Ovary (tissue), 9 donors: Measurements from ENCODE around the gene ORC3. TPM values are rescaled to one million over a fixed set of nuclear protein-coding genes. Genes with fewer than 3 reads are reported as not detected.

Experiments
- DNase-seq, 5 donors: peaks; one replicate each; pipeline ENCODE4 v3.0.0-alpha.2; 2019 to 2020
- H3K27ac ChIP-seq, 2 donors: fragments of 200-600 bp; one replicate each; pipeline versions ENCODE4 v1.5.1 to v1.8.0; 2019 to 2022
- H3K27me3 ChIP-seq: fragments of 200-600 bp; one replicate; pipeline ENCODE4 v1.8.0; 2022
- H3K36me3 ChIP-seq: fragments of 200-600 bp; sonication (generic); one replicate; pipeline ENCODE4 v1.5.1; 2019
- H3K4me1 ChIP-seq: one replicate; pipeline ENCODE4 v1.8.1; 2013; ENCODE audit warnings: mild to moderate bottlenecking, moderate library complexity; ENCODE audit not compliant: insufficient read depth
- H3K4me3 ChIP-seq: fragments of 200-600 bp; sonication (generic); one replicate; pipeline ENCODE4 v1.5.1; 2017
- H3K9me3 ChIP-seq, 2 donors: fragments of 200-600 bp in 1 of 2; sonication (generic) in 1 of 2; one replicate each; pipeline versions ENCODE4 v1.5.1 to v1.8.1; 2013 to 2019; ENCODE audit warnings: mild to moderate bottlenecking in 1 of 2, moderate library complexity in 1 of 2
- EP300 ChIP-seq: sonication (generic); formaldehyde crosslinking; IDR thresholded peaks from one replicate; pipeline ENCODE4 v1.6.1; 2017; ENCODE audit warnings: antibody characterized with exemption
- POLR2A ChIP-seq: fragments of 450-650 bp; IDR thresholded peaks from one replicate; pipeline ENCODE4 v1.6.1; 2017; ENCODE audit warnings: antibody characterized with exemption, mild to moderate bottlenecking, moderate library complexity
- WGBS, 3 donors: extraction: QIAGEN DNeasy Blood & Tissue Kit in 1 of 3; methylation state at CpG; one replicate each; pipeline versions ENCODE4 v1.1.5 to v1.1.7; 2013 to 2017; 5-methylcytosine and 5-hydroxymethylcytosine counted together
- intact Hi-C, 4 donors: fragments of 100-400 bp; cut with DNase I; formaldehyde crosslinking; loops; one replicate each; pipeline versions ENCODE4 v1.11.0 to v1.15.1; 2022 to 2023
- polyA plus RNA-seq, 2 donors: library from polyadenylated mRNA; stranded (reverse); fragments of 200-250 nt in 1 of 2; fragments of 350-450 nt in 1 of 2; fragmentation: Illumina TruSeq in 1 of 2; extraction: RNeasy Lipid Tissue Mini Kit (QIAGEN cat#74804) in 1 of 2; gene quantifications; one replicate each; pipeline ENCODE4 v1.2.3, GENCODE V29; 2013 to 2014
- total RNA-seq, 7 donors: library from RNA; depleted of rRNA in 2 of 7; stranded (reverse); fragments of >200 nt in 2 of 7; fragmentation: NEBNext Ultra II Directional in 3 of 7; extraction: Animal tissue kit (Norgen Biotek cat#: 25700) in 3 of 7; gene quantifications; one replicate each; pipeline versions ENCODE4 v1.1.0 to v1.2.4, GENCODE V29; 2016 to 2023
- TF ChIP-seq, protein P1 (sequence below), 3 donors: fragments of 450-650 bp in 2 of 3; fragments of 200-600 bp in 1 of 3; IDR thresholded peaks; one replicate each; pipeline versions ENCODE4 v1.5.1 to v1.8.0; 2016 to 2022; ENCODE audit warnings: antibody characterized with exemption in 3 of 3, mild to moderate bottlenecking in 1 of 3
- donor health status: DM: no; HTN: no; CAD: no; lungs with moderate emphysema.
- donor health status: DM: no; HTN: no; CAD: no.
- donor health status: Bipolar disorder and iron deficiency.
- donor health status: DM: yes; HTN: yes; CAD: no.
- donor health status: DM: no; HTN: no; CAD: no.
- donor health status: DM: yes; HTN: yes; CAD: no.

The ORC3 gene
- total and polyA plus RNA-seq, 9 donors: 17.4 to 35.8 (median 26.0) TPM

DNA sequence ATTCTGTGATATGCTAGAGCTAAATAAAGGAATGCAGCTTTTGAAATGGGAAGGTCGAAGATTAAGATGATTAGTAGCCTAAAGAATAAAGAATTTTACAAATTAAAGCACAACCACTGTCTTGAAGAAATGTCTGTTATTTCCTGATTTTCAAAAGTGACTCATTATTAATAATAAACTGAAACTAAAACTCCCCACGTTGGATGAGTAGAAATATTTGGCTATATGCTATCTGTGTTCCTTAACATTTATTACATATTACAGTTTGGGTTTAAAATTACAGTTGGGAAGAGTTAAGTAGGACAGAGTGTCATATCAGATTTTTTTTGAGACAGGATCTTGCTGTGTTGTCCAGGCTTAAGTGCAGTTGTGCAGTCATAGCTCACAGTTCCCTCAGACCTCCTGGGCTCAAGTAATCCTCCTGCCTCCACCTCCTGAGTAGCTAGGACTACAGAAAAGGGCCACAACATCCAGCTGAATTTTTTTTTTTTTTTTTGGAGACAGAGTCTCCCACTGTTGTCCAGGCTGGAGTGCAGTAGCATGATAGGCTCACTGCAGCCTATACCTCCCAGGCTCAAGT, 65.0 kb downstream of the ORC3 start:
- H3K36me3 ChIP-seq: no peaks in the 10 kb centered on the region
- no peaks in the 10 kb centered on the region for H3K9me3 ChIP-seq
- no peaks in the 10 kb centered on the region for H3K27me3 ChIP-seq
- no peak overlapping the region for H3K27ac ChIP-seq
- intact Hi-C loops: no loop called here
- peaks cover 1% of the 10 kb centered on the region for H3K4me1 ChIP-seq
- no peak for DNase-seq
- no peak overlapping the region for H3K4me3 ChIP-seq
- WGBS, 3 donors: 45 to 54% (median 47%) methylated on average over 2 of the region's 2 CpGs
- TF ChIP-seq, protein P1, sequence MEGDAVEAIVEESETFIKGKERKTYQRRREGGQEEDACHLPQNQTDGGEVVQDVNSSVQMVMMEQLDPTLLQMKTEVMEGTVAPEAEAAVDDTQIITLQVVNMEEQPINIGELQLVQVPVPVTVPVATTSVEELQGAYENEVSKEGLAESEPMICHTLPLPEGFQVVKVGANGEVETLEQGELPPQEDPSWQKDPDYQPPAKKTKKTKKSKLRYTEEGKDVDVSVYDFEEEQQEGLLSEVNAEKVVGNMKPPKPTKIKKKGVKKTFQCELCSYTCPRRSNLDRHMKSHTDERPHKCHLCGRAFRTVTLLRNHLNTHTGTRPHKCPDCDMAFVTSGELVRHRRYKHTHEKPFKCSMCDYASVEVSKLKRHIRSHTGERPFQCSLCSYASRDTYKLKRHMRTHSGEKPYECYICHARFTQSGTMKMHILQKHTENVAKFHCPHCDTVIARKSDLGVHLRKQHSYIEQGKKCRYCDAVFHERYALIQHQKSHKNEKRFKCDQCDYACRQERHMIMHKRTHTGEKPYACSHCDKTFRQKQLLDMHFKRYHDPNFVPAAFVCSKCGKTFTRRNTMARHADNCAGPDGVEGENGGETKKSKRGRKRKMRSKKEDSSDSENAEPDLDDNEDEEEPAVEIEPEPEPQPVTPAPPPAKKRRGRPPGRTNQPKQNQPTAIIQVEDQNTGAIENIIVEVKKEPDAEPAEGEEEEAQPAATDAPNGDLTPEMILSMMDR (IDR thresholded peaks at IDR 0.05): no peak
- TF ChIP-seq POLR2A (no peak), EP300 (no peak)

DNA sequence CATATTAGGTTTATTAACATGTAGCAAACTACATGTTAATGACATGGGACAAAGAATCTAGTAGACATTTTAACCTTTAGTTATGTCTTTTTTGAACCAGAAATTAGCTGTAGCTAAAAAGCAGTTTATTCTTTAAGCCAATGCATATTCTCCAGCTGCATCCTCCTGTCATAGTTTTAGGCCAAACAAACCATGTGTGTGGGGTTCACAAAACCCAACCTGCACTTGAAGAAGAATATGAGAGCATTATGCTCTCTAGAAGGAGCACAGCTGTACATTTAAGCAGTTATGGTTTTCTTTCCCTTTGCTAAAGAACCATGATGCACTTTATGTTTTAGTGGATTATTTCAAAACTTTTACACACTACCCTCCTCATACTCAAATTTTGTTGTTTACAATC, 65.9 kb downstream of the ORC3 start:
- H3K4me1 ChIP-seq: peaks cover 1% of the 10 kb centered on the region
- no peaks in the 10 kb centered on the region for H3K36me3 ChIP-seq
- TF ChIP-seq EP300 (no peak), POLR2A (no peak)
- TF ChIP-seq, protein P1 (IDR thresholded peaks at IDR 0.05): no peak
- no peaks in the 10 kb centered on the region for H3K27me3 ChIP-seq
- no peak for DNase-seq
- intact Hi-C loops: no loop called here
- no peak overlapping the region for H3K4me3 ChIP-seq
- no peak overlapping the region for H3K27ac ChIP-seq
- no peaks in the 10 kb centered on the region for H3K9me3 ChIP-seq

DNA sequence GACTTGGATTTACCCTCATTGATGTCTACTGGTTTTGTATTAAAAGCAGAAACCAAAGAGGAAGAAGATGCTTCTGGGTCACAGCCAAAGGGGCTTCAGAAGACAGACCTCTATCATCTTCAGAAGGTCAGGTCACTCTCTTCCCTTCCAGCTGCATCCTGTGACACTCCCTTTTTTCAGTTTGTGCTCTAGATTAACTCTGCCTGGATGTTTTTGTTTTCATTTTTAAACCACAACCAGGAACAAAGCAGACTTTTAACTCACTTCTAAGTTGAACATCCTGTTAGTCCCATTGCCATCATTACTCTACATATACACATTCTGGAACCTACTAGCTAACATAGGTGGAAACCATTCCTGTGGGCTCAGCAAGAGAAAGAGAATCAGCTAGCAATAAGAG, 66.9 kb downstream of the ORC3 start:
- Histone ChIP-seq H3K4me3 (no peak overlapping the region), H3K4me1 (peaks cover 1% of the 10 kb centered on the region), H3K27me3 (no peaks in the 10 kb centered on the region), H3K36me3 (no peaks in the 10 kb centered on the region), H3K9me3 (no peaks in the 10 kb centered on the region), H3K27ac (no peak overlapping the region)
- DNase-seq: no peak
- intact Hi-C loops: no loop called here
- TF ChIP-seq POLR2A (no peak), EP300 (no peak)
- TF ChIP-seq, protein P1 (IDR thresholded peaks at IDR 0.05): no peak

DNA sequence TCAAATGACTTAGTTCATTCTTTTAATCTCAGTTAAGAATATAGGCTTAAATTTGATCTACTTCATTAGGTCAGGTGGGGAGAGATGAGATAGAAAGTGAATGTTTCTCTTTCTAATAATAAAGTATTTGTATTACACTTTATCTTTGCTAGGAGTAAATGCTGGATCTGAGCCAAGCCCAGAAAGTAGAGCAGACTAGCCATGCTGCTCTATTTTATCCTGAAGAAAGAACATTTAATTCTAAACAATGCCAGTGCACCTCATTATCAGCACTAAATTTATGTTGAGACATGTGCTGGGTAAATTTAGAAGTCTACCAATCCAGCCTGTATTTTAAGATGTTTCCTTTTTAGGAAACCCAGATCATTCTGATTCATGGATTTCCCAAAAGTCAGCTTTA, 68.6 kb downstream of the ORC3 start:
- no peak for TF ChIP-seq POLR2A
- no peak for TF ChIP-seq EP300
- TF ChIP-seq, protein P1 (IDR thresholded peaks at IDR 0.05): no peak
- Histone ChIP-seq H3K36me3 (no peaks in the 10 kb centered on the region), H3K27ac (no peak overlapping the region), H3K9me3 (no peaks in the 10 kb centered on the region), H3K27me3 (no peaks in the 10 kb centered on the region), H3K4me3 (no peak overlapping the region), H3K4me1 (peaks cover 1% of the 10 kb centered on the region)
- no peak for DNase-seq
- intact Hi-C loops: no loop called here
